K562 (cell line): ENCODE data around the gene ERAP2. TPM values are rescaled to one million over a fixed set of nuclear protein-coding genes. Genes with fewer than 3 reads are reported as not detected.
A peak's percentile ranks its signal among the peaks of the same experiment; 100 is the strongest.

Source experiments
- ATAC-seq: fragments of 200-7000 bp; cut with Tn5 transposase; 3 replicates; pipeline ENCODE4 v1.9.1; 2020; ENCODE audit warnings: moderate library complexity
- BruUV-seq: library from RNA; stranded (reverse); fragments of 400-500 nt; replicated peaks from 2 replicates; lab custom pipeline; 2021; lab: Mats Ljungman, UMichigan
- CTCF ChIA-PET: fragments of 300-600 bp; formaldehyde crosslinking; extraction: SDS; loops from one replicate; lab custom pipeline; 2021; ENCODE audit warnings: low intra/inter-chr PET ratio; lab: Yijun Ruan, JAX
- POLR2A ChIA-PET: fragments of 300-600, 350-650 bp; sonication (Branson Sonifier 250); formaldehyde crosslinking; extraction: SDS; loops from one replicate; lab custom pipeline; 2021; ENCODE audit warnings: antibody characterized with exemption, inconsistent platforms; lab: Yijun Ruan, JAX
- DNase-seq, 4 experiments: peaks; one replicate each; pipeline versions ENCODE4 v3.0.0 to v3.0.0-alpha.2; 2011 to 2018; ENCODE audit warnings: low spot score in 3 of 4, mixed read lengths in 3 of 4; ENCODE audit errors: extremely low read depth in 1 of 4
- FAIRE-seq: peaks from 2 replicates; lab custom pipeline; 2011; peaks lifted over from hg19 to GRCh38; lab: Jason Lieb, UNC
- H2AFZ ChIP-seq: 2 replicates; pipeline ENCODE4 v1.6.0; 2011; ENCODE audit warnings: low read depth, low read length, control low read depth, inconsistent platforms
- H3K27ac ChIP-seq: fragments of 200-600 bp; 3 replicates; pipeline ENCODE4 v1.8.0; 2011; ENCODE audit warnings: low read depth, mild to moderate bottlenecking, control low read depth, inconsistent platforms, low read length, moderate library complexity, mixed read lengths; ENCODE audit errors: extremely low read depth
- H3K27me3 ChIP-seq, 2 experiments: fragments of 300-600 bp in 1 of 2; 2 replicates in 1 of 2; 3 replicates in 1 of 2; pipeline versions ENCODE4 v1.6.0 to v1.8.0; 2011; ENCODE audit warnings: inconsistent platforms in 2 of 2, low read length in 2 of 2, mild to moderate bottlenecking in 1 of 2, mixed read lengths in 1 of 2, moderate library complexity in 1 of 2; ENCODE audit not compliant: control insufficient read depth in 2 of 2, insufficient read depth in 2 of 2
- H3K36me3 ChIP-seq: fragments of 300-600 bp; 3 replicates; pipeline ENCODE4 v1.8.0; 2011; ENCODE audit warnings: mild to moderate bottlenecking, low read length, inconsistent platforms; ENCODE audit not compliant: control insufficient read depth, insufficient read depth
- H3K4me1 ChIP-seq, 2 experiments: fragments of 200-600 bp in 1 of 2; replicated peaks in 1 of 2; 2 replicates in 1 of 2; 3 replicates in 1 of 2; pipeline versions ENCODE4 v1.5.1 to v1.8.0; 2011; ENCODE audit warnings: inconsistent platforms in 2 of 2, low read length in 2 of 2, mild to moderate bottlenecking in 1 of 2, mixed read lengths in 1 of 2, moderate library complexity in 1 of 2; ENCODE audit not compliant: control insufficient read depth in 2 of 2, insufficient read depth in 2 of 2
- H3K4me2 ChIP-seq: 2 replicates; pipeline ENCODE4 v1.6.1; 2011; ENCODE audit warnings: low read length, control low read depth, inconsistent platforms, mixed read lengths; ENCODE audit not compliant: insufficient read depth
- H3K4me3 ChIP-seq: fragments of 200-600 bp; sonication (generic), shearing (Covaris generic); 2 replicates; pipeline ENCODE4 v1.5.1; 2016; ENCODE audit warnings: control low read depth, inconsistent platforms
- H3K79me2 ChIP-seq: fragments of 200-600 bp; 3 replicates; pipeline ENCODE4 v1.8.0; 2011; ENCODE audit warnings: low read length, inconsistent platforms; ENCODE audit not compliant: control insufficient read depth, insufficient read depth
- H3K9ac ChIP-seq, 2 experiments: 2 replicates each; pipeline versions ENCODE4 v1.6.0 to v1.6.1; 2011; ENCODE audit warnings: low read depth in 2 of 2, low read length in 2 of 2, control low read depth in 1 of 2, inconsistent platforms in 1 of 2, mild to moderate bottlenecking in 1 of 2, mixed read lengths in 1 of 2; ENCODE audit not compliant: insufficient read depth in 1 of 2
- H3K9me1 ChIP-seq: one replicate; pipeline ENCODE4 v1.6.0; 2011; ENCODE audit warnings: inconsistent platforms, mild to moderate bottlenecking, low read length, moderate library complexity; ENCODE audit not compliant: control insufficient read depth, insufficient read depth
- H3K9me3 ChIP-seq: replicated peaks from 2 replicates; pipeline ENCODE4 v1.5.1; 2011; ENCODE audit warnings: low read depth, low read length, inconsistent platforms; ENCODE audit not compliant: control insufficient read depth, insufficient read depth
- H4K20me1 ChIP-seq: replicated peaks from 2 replicates; pipeline ENCODE4 v1.6.1; 2011; ENCODE audit warnings: low read length, inconsistent platforms, mixed read lengths; ENCODE audit not compliant: control insufficient read depth, insufficient read depth
- BACH1 ChIP-seq: fragments of 200-800 bp; sonication (Bioruptor generic); IDR thresholded peaks from 2 replicates; pipeline ENCODE4 v1.6.1; 2016; ENCODE audit warnings: missing genetic modification characterization, missing compliant biosample characterization
- E2F5 ChIP-seq: sonication (generic); formaldehyde crosslinking; IDR thresholded peaks from 2 replicates; pipeline ENCODE4 v1.8.0; 2022; ENCODE audit warnings: mild to moderate bottlenecking, missing genetic modification reagents
- EGR1 ChIP-seq: fragments of 450-650 bp; conservative IDR thresholded peaks from 2 replicates; pipeline ENCODE4 v1.6.1; 2017; ENCODE audit warnings: mild to moderate bottlenecking
- ELF1 ChIP-seq: fragments of 200-800 bp; sonication (Bioruptor generic); IDR thresholded peaks from 2 replicates; pipeline ENCODE4 v1.6.1; 2016; ENCODE audit warnings: missing genetic modification characterization, missing compliant biosample characterization
- JUND ChIP-seq, 2 experiments: IDR thresholded peaks; 2 replicates in 1 of 2; 3 replicates in 1 of 2; pipeline ENCODE4 v1.6.1; 2011; ENCODE audit warnings: borderline replicate concordance in 2 of 2, low read depth in 2 of 2, low read length in 2 of 2, improper control_type of control experiment in 1 of 2, missing biosample characterization in 1 of 2, missing genetic modification characterization in 1 of 2, missing genetic modification reagents in 1 of 2
- L3MBTL2 ChIP-seq: fragments of 450-650 bp; IDR thresholded peaks from 2 replicates; pipeline ENCODE4 v1.6.1; 2016; ENCODE audit warnings: mild to moderate bottlenecking, moderate library complexity
- MEIS2 ChIP-seq: fragments of 450-650 bp; IDR thresholded peaks from 2 replicates; pipeline ENCODE4 v1.6.1; 2014; ENCODE audit warnings: mild to moderate bottlenecking; ENCODE audit not compliant: partially characterized antibody
- NFIC ChIP-seq: fragments of 450-650 bp; IDR thresholded peaks from 2 replicates; pipeline ENCODE4 v1.6.1; 2017; ENCODE audit warnings: mild to moderate bottlenecking, inconsistent platforms
- NFXL1 ChIP-seq: fragments of 450-650 bp; formaldehyde crosslinking; IDR thresholded peaks from 2 replicates; pipeline ENCODE4 v1.4.0; 2021; ENCODE audit warnings: mild to moderate bottlenecking
- PHB2 ChIP-seq: fragments of 450-650 bp; IDR thresholded peaks from 2 replicates; pipeline ENCODE4 v1.6.1; 2017; ENCODE audit warnings: low read depth
- RAD21 ChIP-seq, 2 experiments: fragments of 250-450 bp in 1 of 2; fragments of 450-650 bp in 1 of 2; sonication (Bioruptor Pico) in 1 of 2; formaldehyde crosslinking in 1 of 2; IDR thresholded peaks in 1 of 2; conservative IDR thresholded peaks in 1 of 2; 2 replicates each; pipeline versions ENCODE4 v1.4.0 to v1.8.0; 2020 to 2022; ENCODE audit warnings: mild to moderate bottlenecking in 2 of 2, moderate library complexity in 1 of 2
- SP1 ChIP-seq: sonication (generic); formaldehyde crosslinking; IDR thresholded peaks from 2 replicates; pipeline ENCODE4 v1.8.1; 2022; ENCODE audit warnings: mild to moderate bottlenecking, missing genetic modification reagents
- TAF9B ChIP-seq: fragments of 450-650 bp; IDR thresholded peaks from 2 replicates; pipeline ENCODE4 v1.6.1; 2018; ENCODE audit warnings: mild to moderate bottlenecking; ENCODE audit not compliant: partially characterized antibody
- ZNF316 ChIP-seq: fragments of 450-650 bp; IDR thresholded peaks from 2 replicates; pipeline ENCODE4 v1.6.1; 2016
- ZNF766 ChIP-seq: fragments of 200-800 bp; sonication (Bioruptor generic); conservative IDR thresholded peaks from 2 replicates; pipeline ENCODE4 v1.6.1; 2016; ENCODE audit warnings: missing genetic modification characterization, missing compliant biosample characterization
- WGBS: fragments of 100-300 bp; shearing (Covaris generic); methylation state at CpG from one replicate; pipeline ENCODE4 v1.1.6; 2016; ENCODE audit warnings: low coverage, mixed read lengths; ENCODE audit not compliant: insufficient coverage; ENCODE audit errors: missing lambda C conversion rate; 5-methylcytosine and 5-hydroxymethylcytosine counted together
- in situ Hi-C: fragments of 300-500 bp; cut with MboI; formaldehyde crosslinking; loops from 4 replicates; pipeline ENCODE4 v1.15.0; 2018; ENCODE audit warnings: inconsistent platforms, mixed read lengths
- intact Hi-C: fragments of 100-400 bp; cut with micrococcal nuclease; formaldehyde crosslinking; loops from 2 replicates; pipeline ENCODE4 v1.14.2; 2022
- polyA plus RNA-seq, 8 experiments: library from polyadenylated mRNA; depleted of rRNA in 4 of 8; stranded (reverse) in 5 of 8; unstranded in 3 of 8; fragments of >200 nt; fragmentation: Nextera tagmentation in 2 of 8; fragmentation: Illumina TruSeq in 1 of 8; extraction: Ambion mirVana in 2 of 8; extraction: Trizol in 1 of 8; gene quantifications; 2 replicates each; pipeline versions ENCODE4 v1.2.1 to v1.2.3, GENCODE V29; 2011 to 2014; ENCODE audit warnings: inconsistent platforms in 1 of 8, missing spikeins in 1 of 8
- total RNA-seq, 7 experiments: library from RNA; depleted of rRNA in 6 of 7; stranded (reverse); fragments of >200 nt in 6 of 7; fragmentation: Illumina TruSeq in 2 of 7; extraction: Trizol in 2 of 7; gene quantifications; 2 replicates each; pipeline versions ENCODE4 v1.2.1 to v1.2.3, GENCODE V29; 2011 to 2021; ENCODE audit warnings: low replicate concordance in 1 of 7
- TF ChIP-seq, protein P1 (sequence below): sonication (generic); formaldehyde crosslinking; IDR thresholded peaks from 2 replicates; pipeline ENCODE4 v1.8.0; 2022; ENCODE audit warnings: mild to moderate bottlenecking, missing genetic modification reagents

ERAP2 gene
- total and polyA plus RNA-seq, 9 of the 15 experiments (the other 6 are each of a cell fraction or from before 2014, with no cell fraction given), result 0.93 to 4.0 (median 2.1) TPM

GRCh38 chr5:96933764-96934707 lies 57.7 kb downstream of the ERAP2 start:
- H4K20me1 ChIP-seq, result no peaks in the 10 kb centered on the region
- peaks cover 3% of the 10 kb centered on the region; the same call in 1 of the 3 replicates for H3K36me3 ChIP-seq
- peak overlapping the region; percentile 75 for H3K4me3 ChIP-seq
- H3K4me1 ChIP-seq, result peaks cover 43 to 49% of the 10 kb centered on the region in 2 experiments
- H2AFZ ChIP-seq, result peak overlapping the region; percentile 79
- in situ Hi-C loops, result no loop called here
- CTCF ChIA-PET, result no interaction called here
- no peaks in the 10 kb centered on the region for H3K9me3 ChIP-seq
- ATAC-seq (no peak), FAIRE-seq (peak; percentile 48), DNase-seq (peak in 1 of 4 experiments; percentile 45)
- no peaks in the 10 kb centered on the region for H3K27me3 ChIP-seq
- POLR2A ChIA-PET, result interaction anchor here (0.5 kb wide), 1 partner anchor 10 kb away, joined by 3 read pairs; no protein-coding TSS in a partner anchor
- H3K27ac ChIP-seq, result peak overlapping the region; percentile 85
- H3K9me1 ChIP-seq, result no peaks in the 10 kb centered on the region
- BruUV-seq, result TSS peak; percentile 63
- peak overlapping the region; percentile 97 for H3K4me2 ChIP-seq
- intact Hi-C loops, result loop anchor here (2.0 to 10.0 kb wide), 3 partner anchors 57 to 1991 kb away; partner anchors contain the start of genes CHD1 and ERAP2
- WGBS, result 11% methylated on average over 13 of the region's 13 CpGs
- peak overlapping the region; percentile 80 to 97 for H3K9ac ChIP-seq
- peaks cover 39% of the 10 kb centered on the region for H3K79me2 ChIP-seq
- TF ChIP-seq E2F5 (0 out of 2 replicates have a peak, but pooled peaks have one; percentile 61), BACH1 (tag) (peak; percentile 48; the same call in 1 of the 2 replicates), EGR1 (no peak), L3MBTL2 (no peak), PHB2 (no peak), TAF9B (peak; percentile 15), MEIS2 (peak; percentile 1), ZNF316 (peak; percentile 39; the same call in 1 of the 2 replicates), ELF1 (peak; percentile 61; the same call in 1 of the 2 replicates), ZNF766 (0 out of 2 replicates have a peak, but pooled peaks have one; percentile 44), JUND (IDR thresholded peaks at IDR 0.05; ENCODE audit: borderline replicate concordance, low read depth, low read length) (no peak), JUND (tag; IDR thresholded peaks at IDR 0.05; ENCODE audit: borderline replicate concordance, low read depth, low read length) (peak; percentile 9; the same call in 1 of the 3 replicates), SP1 (CRISPR knock-in tag) (0 out of 2 replicates have a peak, but pooled peaks have one; percentile 4), NFIC (no peak), NFXL1 (CRISPR knock-in tag) (no peak), RAD21 (CRISPR knock-in tag; conservative IDR thresholded peaks at IDR 0.05 in 1 of 2, IDR thresholded peaks at IDR 0.05 in 1 of 2) (no peak)
- TF ChIP-seq, protein P1, sequence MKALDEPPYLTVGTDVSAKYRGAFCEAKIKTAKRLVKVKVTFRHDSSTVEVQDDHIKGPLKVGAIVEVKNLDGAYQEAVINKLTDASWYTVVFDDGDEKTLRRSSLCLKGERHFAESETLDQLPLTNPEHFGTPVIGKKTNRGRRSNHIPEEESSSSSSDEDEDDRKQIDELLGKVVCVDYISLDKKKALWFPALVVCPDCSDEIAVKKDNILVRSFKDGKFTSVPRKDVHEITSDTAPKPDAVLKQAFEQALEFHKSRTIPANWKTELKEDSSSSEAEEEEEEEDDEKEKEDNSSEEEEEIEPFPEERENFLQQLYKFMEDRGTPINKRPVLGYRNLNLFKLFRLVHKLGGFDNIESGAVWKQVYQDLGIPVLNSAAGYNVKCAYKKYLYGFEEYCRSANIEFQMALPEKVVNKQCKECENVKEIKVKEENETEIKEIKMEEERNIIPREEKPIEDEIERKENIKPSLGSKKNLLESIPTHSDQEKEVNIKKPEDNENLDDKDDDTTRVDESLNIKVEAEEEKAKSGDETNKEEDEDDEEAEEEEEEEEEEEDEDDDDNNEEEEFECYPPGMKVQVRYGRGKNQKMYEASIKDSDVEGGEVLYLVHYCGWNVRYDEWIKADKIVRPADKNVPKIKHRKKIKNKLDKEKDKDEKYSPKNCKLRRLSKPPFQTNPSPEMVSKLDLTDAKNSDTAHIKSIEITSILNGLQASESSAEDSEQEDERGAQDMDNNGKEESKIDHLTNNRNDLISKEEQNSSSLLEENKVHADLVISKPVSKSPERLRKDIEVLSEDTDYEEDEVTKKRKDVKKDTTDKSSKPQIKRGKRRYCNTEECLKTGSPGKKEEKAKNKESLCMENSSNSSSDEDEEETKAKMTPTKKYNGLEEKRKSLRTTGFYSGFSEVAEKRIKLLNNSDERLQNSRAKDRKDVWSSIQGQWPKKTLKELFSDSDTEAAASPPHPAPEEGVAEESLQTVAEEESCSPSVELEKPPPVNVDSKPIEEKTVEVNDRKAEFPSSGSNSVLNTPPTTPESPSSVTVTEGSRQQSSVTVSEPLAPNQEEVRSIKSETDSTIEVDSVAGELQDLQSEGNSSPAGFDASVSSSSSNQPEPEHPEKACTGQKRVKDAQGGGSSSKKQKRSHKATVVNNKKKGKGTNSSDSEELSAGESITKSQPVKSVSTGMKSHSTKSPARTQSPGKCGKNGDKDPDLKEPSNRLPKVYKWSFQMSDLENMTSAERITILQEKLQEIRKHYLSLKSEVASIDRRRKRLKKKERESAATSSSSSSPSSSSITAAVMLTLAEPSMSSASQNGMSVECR (CRISPR knock-in tag), result 0 out of 2 replicates have a peak, but pooled peaks have one; percentile 34
